Skeletal muscle satellite cell (primary cell): Measurements from ENCODE around the gene UBXN11.

Experiments used
- H3K27me3 ChIP-seq: 2 replicates; pipeline ENCODE4 v1.7.0; 2013; ENCODE audit warnings: low read length; ENCODE audit not compliant: control insufficient read depth, insufficient read depth
- H3K36me3 ChIP-seq: 2 replicates; pipeline ENCODE4 v1.7.0; 2013; ENCODE audit warnings: mild to moderate bottlenecking, control low read depth, low read length; ENCODE audit not compliant: insufficient read depth
- H3K4me1 ChIP-seq: 2 replicates; pipeline ENCODE4 v1.7.0; 2013; ENCODE audit warnings: low read length; ENCODE audit not compliant: control insufficient read depth, insufficient read depth
- H3K4me2 ChIP-seq: 2 replicates; pipeline ENCODE4 v1.7.0; 2013; ENCODE audit warnings: mild to moderate bottlenecking, low read length
- H3K4me3 ChIP-seq: 2 replicates; pipeline ENCODE4 v1.7.0; 2013; ENCODE audit warnings: low read length
- H3K9ac ChIP-seq: 2 replicates; pipeline ENCODE4 v1.7.0; 2013; ENCODE audit warnings: mild to moderate bottlenecking, low read depth, low read length, moderate library complexity
- H3K9me3 ChIP-seq: replicated peaks from 2 replicates; pipeline ENCODE4 v1.7.0; 2013; ENCODE audit warnings: mild to moderate bottlenecking, control low read depth, low read length

UBXN11 gene

GRCh38 chr1:26288311-26288941 lies 18.0 kb downstream of the UBXN11 start:
- Histone ChIP-seq H3K4me1 (peaks cover 34% of the 10 kb centered on the region), H3K27me3 (no peaks in the 10 kb centered on the region), H3K4me2 (no peak overlapping the region), H3K36me3 (peaks cover 12% of the 10 kb centered on the region), H3K9me3 (no peaks in the 10 kb centered on the region), H3K4me3 (no peak overlapping the region), H3K9ac (no peak overlapping the region)

- Histone ChIP-seq H3K9me3 (no peaks in the 10 kb centered on the region), H3K4me1 (peaks cover 40% of the 10 kb centered on the region), H3K4me2 (no peak overlapping the region), H3K4me3 (no peak overlapping the region), H3K36me3 (peaks cover 15% of the 10 kb centered on the region), H3K9ac (no peak overlapping the region), H3K27me3 (no peaks in the 10 kb centered on the region)
Measured at GRCh38 chr1:26287811-26288210, 18.6 kb downstream of the UBXN11 start.

GRCh38 chr1:26287033-26287711 lies 19.3 kb downstream of the UBXN11 start:
- H3K36me3 ChIP-seq, result peaks cover 20% of the 10 kb centered on the region
- no peak overlapping the region for H3K4me2 ChIP-seq
- H3K4me1 ChIP-seq, result peaks cover 46% of the 10 kb centered on the region
- H3K9ac ChIP-seq, result no peak overlapping the region
- H3K9me3 ChIP-seq, result no peaks in the 10 kb centered on the region
- no peaks in the 10 kb centered on the region for H3K27me3 ChIP-seq
- no peak overlapping the region for H3K4me3 ChIP-seq

GRCh38 chr1:26286064-26286416 lies 20.4 kb downstream of the UBXN11 start:
- Histone ChIP-seq H3K9ac (no peak overlapping the region), H3K4me2 (no peak overlapping the region), H3K36me3 (peaks cover 29% of the 10 kb centered on the region), H3K27me3 (no peaks in the 10 kb centered on the region), H3K4me3 (no peak overlapping the region), H3K4me1 (peaks cover 57% of the 10 kb centered on the region), H3K9me3 (no peaks in the 10 kb centered on the region)

GRCh38 chr1:26285366-26286063 lies 20.9 kb downstream of the UBXN11 start:
- Histone ChIP-seq H3K27me3 (no peaks in the 10 kb centered on the region), H3K4me2 (no peak overlapping the region), H3K36me3 (peaks cover 31% of the 10 kb centered on the region), H3K4me3 (no peak overlapping the region), H3K4me1 (peaks cover 59% of the 10 kb centered on the region), H3K9ac (no peak overlapping the region), H3K9me3 (no peaks in the 10 kb centered on the region)

GRCh38 chr1:26284597-26285347 lies 21.7 kb downstream of the UBXN11 start:
- Histone ChIP-seq H3K27me3 (no peaks in the 10 kb centered on the region), H3K36me3 (peaks cover 31% of the 10 kb centered on the region), H3K4me1 (peaks cover 59% of the 10 kb centered on the region), H3K9me3 (no peaks in the 10 kb centered on the region), H3K9ac (peak overlapping the region; percentile 1), H3K4me2 (peak overlapping the region; percentile 67), H3K4me3 (peak overlapping the region; percentile 16)

GRCh38 chr1:26283871-26284596 lies 22.4 kb downstream of the UBXN11 start:
- H3K9ac ChIP-seq, result peak overlapping the region; percentile 1
- H3K36me3 ChIP-seq, result peaks cover 31% of the 10 kb centered on the region
- peaks cover 67% of the 10 kb centered on the region for H3K4me1 ChIP-seq
- no peaks in the 10 kb centered on the region for H3K27me3 ChIP-seq
- no peaks in the 10 kb centered on the region for H3K9me3 ChIP-seq
- H3K4me2 ChIP-seq, result peak overlapping the region; percentile 95
- H3K4me3 ChIP-seq, result peak overlapping the region; percentile 16

GRCh38 chr1:26283279-26283853 lies 23.1 kb downstream of the UBXN11 start:
- peaks cover 31% of the 10 kb centered on the region for H3K36me3 ChIP-seq
- H3K9me3 ChIP-seq, result no peaks in the 10 kb centered on the region
- peak overlapping the region; percentile 95 for H3K4me2 ChIP-seq
- H3K4me1 ChIP-seq, result peaks cover 69% of the 10 kb centered on the region
- no peaks in the 10 kb centered on the region for H3K27me3 ChIP-seq
- no peak overlapping the region for H3K4me3 ChIP-seq
- no peak overlapping the region for H3K9ac ChIP-seq

GRCh38 chr1:26282401-26282918 lies 24.0 kb downstream of the UBXN11 start:
- no peak overlapping the region for H3K9ac ChIP-seq
- H3K4me1 ChIP-seq, result peaks cover 75% of the 10 kb centered on the region
- peak overlapping the region; percentile 95 for H3K4me2 ChIP-seq
- H3K9me3 ChIP-seq, result no peaks in the 10 kb centered on the region
- no peaks in the 10 kb centered on the region for H3K27me3 ChIP-seq
- H3K4me3 ChIP-seq, result peak overlapping the region; percentile 32
- H3K36me3 ChIP-seq, result peaks cover 33% of the 10 kb centered on the region

GRCh38 chr1:26281971-26282370 lies 24.5 kb downstream of the UBXN11 start:
- H3K27me3 ChIP-seq, result no peaks in the 10 kb centered on the region
- H3K36me3 ChIP-seq, result peaks cover 38% of the 10 kb centered on the region
- peak overlapping the region; percentile 89 for H3K9ac ChIP-seq
- no peaks in the 10 kb centered on the region for H3K9me3 ChIP-seq
- H3K4me2 ChIP-seq, result peak overlapping the region; percentile 95
- peak overlapping the region; percentile 90 for H3K4me3 ChIP-seq
- peaks cover 75% of the 10 kb centered on the region for H3K4me1 ChIP-seq
